RPMI8226 (cell line): ENCODE measurements around the gene ALLC.

ENCODE experiments used
- DNase-seq: peaks from one replicate; pipeline ENCODE4 v3.0.0-alpha.2; 2015

The ALLC gene

GRCh38 chr2:3641841-3642421 lies 16.1 kb upstream of the ALLC start:
- no peak for DNase-seq

- DNase-seq, result no peak
Observed at GRCh38 chr2:3642521-3643215, 15.3 kb upstream of the ALLC start.

- DNase-seq, result no peak
Observed at GRCh38 chr2:3643371-3644245, 14.4 kb upstream of the ALLC start.

GRCh38 chr2:3644246-3644525 lies 13.8 kb upstream of the ALLC start:
- no peak for DNase-seq

GRCh38 chr2:3644891-3645605 lies 13.0 kb upstream of the ALLC start:
- DNase-seq, result no peak

- no peak for DNase-seq
Observed at GRCh38 chr2:3645745-3646389, 12.1 kb upstream of the ALLC start.

- DNase-seq, result no peak
Observed at GRCh38 chr2:3646446-3646845, 11.6 kb upstream of the ALLC start.

- no peak for DNase-seq
Observed at GRCh38 chr2:3647246-3647645, 10.8 kb upstream of the ALLC start.

GRCh38 chr2:3647831-3648651 lies 10.0 kb upstream of the ALLC start:
- no peak for DNase-seq

- DNase-seq, result no peak
Observed at GRCh38 chr2:3648652-3649177, 9.3 kb upstream of the ALLC start.

- no peak for DNase-seq
Observed at GRCh38 chr2:3649581-3649980, 8.4 kb upstream of the ALLC start.

GRCh38 chr2:3650140-3650920 lies 7.7 kb upstream of the ALLC start:
- no peak for DNase-seq

- DNase-seq, result peak; percentile 84
Observed at GRCh38 chr2:3651691-3652648, 6.0 kb upstream of the ALLC start.

GRCh38 chr2:3652896-3653625 lies 4.9 kb upstream of the ALLC start:
- no peak for DNase-seq

- no peak for DNase-seq
Observed at GRCh38 chr2:3654011-3654410, 4.0 kb upstream of the ALLC start.

- DNase-seq, result no peak
Observed at GRCh38 chr2:3654531-3655225, 3.3 kb upstream of the ALLC start.

GRCh38 chr2:3655871-3656761 lies 1.9 kb upstream of the ALLC start:
- no peak for DNase-seq
